HG03066 (cell line): ENCODE measurements around the gene BEST4.
"Not testable (repeated sequence)": the region's sequence is repeated elsewhere in the genome, so short reads cannot be mapped to it uniquely, and the experiment has no call there.

ENCODE experiments used
- ATAC-seq: cut with Tn5 transposase; IDR thresholded peaks from one replicate; pipeline ENCODE4 v1.9.1; 2021; ENCODE audit warnings: low read depth; ENCODE audit not compliant: unreplicated experiment

BEST4 gene

GRCh38 chr1:44803062-44803311 is 15.0 kb upstream of the BEST4 start:
- no peak for ATAC-seq

GRCh38 chr1:44802306-44803061 is 14.5 kb upstream of the BEST4 start:
- ATAC-seq = no peak

DNA sequence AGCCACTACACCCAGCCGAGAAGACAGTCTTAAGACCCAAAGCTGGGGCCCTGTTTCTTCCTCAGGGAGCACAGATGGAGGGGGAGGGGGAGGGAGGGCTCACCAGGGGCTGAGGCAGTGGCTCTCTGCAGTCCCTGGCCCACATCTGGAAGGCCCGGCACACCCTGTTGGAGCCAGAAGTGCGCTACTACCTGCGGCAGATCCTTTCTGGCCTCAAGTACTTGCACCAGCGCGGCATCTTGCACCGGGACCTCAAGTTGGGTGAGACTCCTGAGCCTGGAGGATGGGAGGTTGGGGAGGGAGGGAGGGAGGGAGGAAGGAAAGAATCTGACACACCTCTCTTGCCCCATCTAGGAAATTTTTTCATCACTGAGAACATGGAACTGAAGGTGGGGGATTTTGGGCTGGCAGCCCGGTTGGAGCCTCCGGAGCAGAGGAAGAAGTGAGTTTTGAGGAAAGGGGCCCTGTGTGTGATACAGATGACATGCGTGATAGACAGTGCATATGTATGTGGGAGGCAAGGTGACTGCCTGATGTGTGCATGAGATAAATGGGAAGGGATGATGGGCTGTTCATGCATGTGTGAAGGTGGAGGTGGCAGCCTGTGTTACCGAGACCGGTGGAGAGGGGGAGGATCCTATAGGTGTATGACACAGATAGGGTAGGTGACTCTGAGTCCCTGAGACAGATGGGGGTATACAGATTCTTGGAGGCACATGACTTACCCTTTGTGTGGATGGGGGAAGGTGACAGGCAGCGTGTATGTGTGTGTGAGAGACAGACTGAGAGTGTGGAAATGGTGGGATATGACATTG is 13.7 kb upstream of the BEST4 start:
- ATAC-seq = no peak

DNA sequence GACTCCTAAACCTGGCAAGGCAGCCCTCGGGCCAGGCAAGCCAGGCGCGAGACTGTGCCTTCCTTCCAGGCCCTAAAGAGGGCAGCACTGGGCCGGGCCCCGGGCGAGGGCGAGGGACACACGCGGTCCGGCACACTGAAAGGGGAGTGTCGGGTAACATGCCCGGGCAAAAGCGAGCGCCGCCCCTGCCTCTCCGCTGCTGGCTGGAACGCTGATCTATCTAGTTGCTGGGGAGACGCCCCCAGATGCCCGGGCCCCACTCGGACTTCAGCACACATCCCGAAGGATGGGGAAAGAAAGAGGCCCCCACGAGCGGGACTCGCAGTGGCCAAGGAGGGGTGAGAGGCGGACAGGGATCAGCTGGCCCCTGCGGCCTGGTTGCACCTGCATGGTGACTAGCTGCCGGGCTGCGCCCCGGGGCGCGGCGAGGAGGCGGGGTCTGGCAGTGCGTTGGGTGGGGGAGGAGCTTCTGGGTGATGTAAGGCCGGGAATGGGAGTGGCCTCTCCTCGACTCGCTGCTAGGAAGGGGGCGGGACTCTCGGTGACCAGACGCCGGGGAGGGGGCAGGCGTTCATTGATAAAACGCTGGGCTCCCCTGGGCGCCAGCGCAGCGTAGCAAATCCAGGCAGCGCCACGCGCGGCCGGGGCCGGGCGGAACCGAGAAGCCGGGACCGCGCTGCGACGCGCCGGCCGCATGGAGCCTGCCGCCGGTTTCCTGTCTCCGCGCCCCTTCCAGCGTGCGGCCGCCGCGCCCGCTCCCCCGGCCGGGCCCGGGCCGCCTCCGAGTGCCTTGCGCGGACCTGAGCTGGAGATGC is 12.0 kb upstream of the BEST4 start, which contains the start of gene PLK3:
PLK3 (plus strand) TSS at position 608 of the 815 bp plus-strand sequence; CDS start at position 695, 87 bp downstream.
- ATAC-seq = peak; percentile 89

- ATAC-seq = no peak
These were observed 10.8 kb upstream of the BEST4 start for GRCh38 chr1:44798481-44799365.

- ATAC-seq = not testable (repeated sequence)
These were observed 9.9 kb upstream of the BEST4 start for GRCh38 chr1:44797886-44798285.

DNA sequence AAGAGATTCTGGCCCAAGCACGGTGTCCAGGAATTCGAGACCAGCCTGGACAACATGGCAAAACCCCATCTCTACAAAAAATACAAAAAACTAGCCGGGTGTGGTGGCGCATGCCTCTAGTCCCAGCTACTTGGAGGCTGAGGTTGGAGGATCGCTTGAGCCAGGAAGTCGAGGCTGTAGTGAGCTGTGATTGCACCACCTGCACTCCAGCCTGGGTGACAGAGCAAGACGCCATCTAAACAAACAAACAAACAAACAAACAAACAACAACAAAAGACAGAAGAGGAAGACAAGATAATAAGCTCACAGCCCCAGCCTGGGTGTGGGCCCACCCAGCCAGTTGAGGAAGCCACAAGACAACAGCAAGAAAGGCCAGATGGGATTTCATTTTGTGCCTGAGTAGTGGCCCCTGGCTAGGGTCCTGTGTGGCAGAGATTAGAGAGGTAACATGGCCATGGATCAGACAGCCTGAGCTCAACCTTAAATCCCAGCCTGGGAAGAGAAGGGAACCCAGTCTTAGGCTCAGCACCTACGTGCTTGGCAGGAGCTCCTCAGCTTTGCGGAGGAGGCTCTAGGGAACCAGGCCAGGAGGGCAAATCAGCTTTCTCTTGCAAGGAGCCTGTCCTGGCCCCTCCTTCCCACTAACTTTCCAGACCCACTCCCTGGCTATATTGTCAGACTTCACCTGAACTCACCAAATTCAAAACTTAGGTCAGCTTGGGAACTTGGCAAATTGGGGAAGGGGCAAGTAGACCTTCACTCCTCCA is 4.9 kb upstream of the BEST4 start:
- ATAC-seq = no peak

DNA sequence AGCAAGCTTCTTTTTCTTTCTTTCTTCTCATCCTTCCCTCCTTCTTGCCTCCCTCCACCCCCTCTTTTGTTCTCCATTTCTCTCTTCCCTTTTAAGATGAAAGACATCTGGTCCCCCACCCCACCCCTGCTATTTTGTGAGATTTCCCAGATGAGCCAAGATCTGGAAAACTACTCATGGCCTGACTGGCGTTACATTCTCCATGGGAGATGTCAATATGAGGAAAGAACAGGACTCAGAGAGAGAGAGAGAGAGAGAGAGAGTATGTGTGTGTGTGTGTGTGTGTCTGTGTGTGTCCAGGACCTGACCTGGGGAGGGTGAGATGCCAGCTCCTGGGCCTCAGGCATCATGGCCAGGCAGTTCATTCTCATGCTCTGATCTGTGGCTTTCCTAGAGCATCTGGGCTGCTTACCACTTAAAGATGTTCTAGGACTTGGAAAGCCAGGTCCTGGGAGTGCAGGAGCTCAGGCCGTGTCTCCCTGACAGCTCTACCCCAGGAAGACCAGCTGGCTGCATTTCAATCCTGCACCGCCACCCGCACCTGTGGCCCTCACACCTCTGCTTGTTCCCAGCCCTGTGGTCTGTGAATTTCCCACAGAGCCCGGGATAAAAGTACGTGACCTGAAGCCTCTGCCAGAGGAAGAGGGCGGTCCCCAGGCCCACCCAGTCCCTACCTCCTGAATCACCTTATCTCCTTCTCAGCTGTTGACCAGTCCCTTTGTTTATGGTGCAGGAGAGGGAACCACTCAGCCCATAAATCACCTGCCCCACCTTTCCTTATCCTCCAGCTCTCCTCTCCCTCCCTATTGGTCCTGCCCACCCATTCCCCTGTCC is 3.2 kb upstream of the BEST4 start:
- no peak for ATAC-seq

GRCh38 chr1:44787506-44787905 is 464 bp downstream of the BEST4 start:
- ATAC-seq = no peak

GRCh38 chr1:44786841-44787426 is 1.0 kb downstream of the BEST4 start:
- no peak for ATAC-seq

- ATAC-seq = peak; percentile 52
These were observed 1.7 kb downstream of the BEST4 start for GRCh38 chr1:44786138-44786840.

DNA sequence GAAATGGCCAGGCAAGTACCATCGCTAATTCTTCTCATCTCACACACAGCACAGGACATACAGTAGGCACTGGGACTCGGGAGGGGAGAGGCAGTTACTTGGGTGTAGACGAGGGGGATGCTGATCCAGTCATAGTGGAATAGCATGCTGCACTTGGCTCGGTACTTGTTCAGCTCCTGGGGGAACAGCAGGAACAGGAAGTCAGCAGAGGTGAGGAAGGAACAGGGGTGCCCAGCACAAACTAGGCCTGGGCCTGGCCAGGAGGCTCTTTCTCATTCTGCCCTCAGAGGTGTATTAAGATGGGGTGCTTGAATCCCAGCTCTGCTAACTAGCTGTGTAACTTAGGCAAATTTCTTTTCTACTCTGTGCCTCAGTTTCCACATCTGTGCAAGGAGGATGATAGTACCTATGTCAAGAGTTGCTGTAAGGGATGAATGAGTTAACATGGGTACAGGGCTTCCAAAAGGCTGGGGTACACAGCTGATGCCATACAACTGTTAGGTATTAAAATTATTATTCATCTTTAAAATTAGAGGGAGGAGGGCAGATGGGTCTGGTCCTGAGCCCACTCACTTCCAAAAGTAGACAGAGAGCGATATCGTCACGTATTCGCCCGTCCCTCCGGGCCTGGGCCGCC is 2.4 kb downstream of the BEST4 start:
- no peak for ATAC-seq

GRCh38 chr1:44785029-44785380 is 3.0 kb downstream of the BEST4 start:
- ATAC-seq = no peak

- no peak for ATAC-seq
These were observed 3.6 kb downstream of the BEST4 start for GRCh38 chr1:44784094-44785028.

DNA sequence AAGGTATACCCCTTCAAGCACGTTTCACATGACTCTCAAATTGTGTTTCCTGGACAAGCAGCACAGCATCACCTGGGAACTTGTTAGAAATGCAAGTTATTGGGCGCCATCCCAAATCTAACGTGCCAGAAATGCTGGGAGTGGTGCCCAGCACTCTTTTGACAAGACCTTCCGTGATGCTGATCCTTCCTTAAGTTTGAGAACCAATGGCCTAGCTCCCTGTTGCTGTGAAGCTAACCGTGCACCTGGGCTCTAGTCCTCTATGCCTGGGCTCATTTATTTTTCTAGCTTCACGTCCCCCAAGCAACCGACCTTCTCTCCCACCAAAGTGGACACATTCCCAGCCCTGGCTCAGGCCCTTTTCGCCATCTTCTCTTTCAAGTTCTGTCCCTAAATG is 4.3 kb downstream of the BEST4 start:
- no peak for ATAC-seq

DNA sequence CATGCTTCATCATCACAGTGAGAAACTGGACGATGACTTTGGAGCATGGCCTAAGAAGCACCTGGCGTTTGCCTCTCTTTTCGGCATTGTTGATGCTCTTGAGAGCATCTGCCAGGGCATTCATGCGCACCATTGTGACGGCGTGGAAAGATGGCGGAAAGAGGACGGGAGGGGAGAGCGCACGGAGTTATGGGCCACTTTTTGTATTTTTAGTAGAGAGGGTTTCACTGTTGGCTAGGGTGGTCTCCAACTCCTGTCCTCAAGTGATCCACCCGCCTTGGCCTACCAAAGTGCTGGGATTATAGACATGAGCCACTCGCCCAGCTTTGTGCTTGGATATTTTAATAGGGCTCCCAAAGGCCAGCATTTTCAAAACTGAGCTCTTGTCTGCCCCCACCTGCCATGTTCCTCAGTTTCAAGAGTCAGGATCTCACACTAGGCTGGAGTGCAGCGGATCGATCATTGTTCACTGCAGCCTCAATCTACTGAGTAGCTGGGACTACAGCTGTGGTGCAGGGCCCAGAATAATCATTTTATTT is 7.3 kb downstream of the BEST4 start:
- no peak for ATAC-seq
